ENCODE data around the gene RSKR.

The RSKR gene

GRCh38 chr17:28657756-28658155, 43.8 kb upstream of the RSKR start:
- Histone ChIP-seq H3K4me2 (ENCODE audit: low read length) (no peak overlapping the region), H3K4me3 (ENCODE audit: low read depth, low read length, poor library complexity, severe bottlenecking) (no peak overlapping the region), H4K20me1 (ENCODE audit: insufficient read depth, low read length) (no peaks in the 10 kb centered on the region), H3K79me2 (ENCODE audit: insufficient read depth, low read length) (peaks cover 23% of the 10 kb centered on the region), H3K9me3 (ENCODE audit: low read length) (peaks cover 3% of the 10 kb centered on the region; the same call in 1 of the 2 replicates), H3K4me1 (ENCODE audit: insufficient read depth, low read length, severe bottlenecking) (peaks cover 13% of the 10 kb centered on the region), H3K36me3 (ENCODE audit: insufficient read depth, low read length) (peaks cover 32% of the 10 kb centered on the region), H3K27me3 (ENCODE audit: insufficient read depth, low read length) (no peaks in the 10 kb centered on the region), H2AFZ (ENCODE audit: low read length) (no peak overlapping the region), H3F3A (ENCODE audit: insufficient read depth, low read length) (no peaks in the 10 kb centered on the region), H3K9ac (ENCODE audit: low read length) (no peak overlapping the region), H3K27ac (ENCODE audit: low read depth, low read length, poor library complexity, severe bottlenecking) (no peak overlapping the region), H3K9me2 (ENCODE audit: low read depth, low read length) (no peaks in the 10 kb centered on the region)
- no peak for TF ChIP-seq EZH2 (IDR thresholded peaks at IDR 0.05; ENCODE audit: borderline replicate concordance, low read length)
- no peak for TF ChIP-seq CTCF (IDR thresholded peaks at IDR 0.05; ENCODE audit: low read length)

GRCh38 chr17:28655160-28655559, 41.2 kb upstream of the RSKR start:
- Histone ChIP-seq H3K4me2 (ENCODE audit: low read length) (no peak overlapping the region), H3F3A (ENCODE audit: insufficient read depth, low read length) (no peaks in the 10 kb centered on the region), H3K4me1 (ENCODE audit: insufficient read depth, low read length, severe bottlenecking) (no peaks in the 10 kb centered on the region), H3K36me3 (ENCODE audit: insufficient read depth, low read length) (peaks cover 48% of the 10 kb centered on the region), H3K27me3 (ENCODE audit: insufficient read depth, low read length) (no peaks in the 10 kb centered on the region), H2AFZ (ENCODE audit: low read length) (no peak overlapping the region), H3K4me3 (ENCODE audit: low read depth, low read length, poor library complexity, severe bottlenecking) (no peak overlapping the region), H3K79me2 (ENCODE audit: insufficient read depth, low read length) (peaks cover 2% of the 10 kb centered on the region), H3K9me3 (ENCODE audit: low read length) (no peaks in the 10 kb centered on the region), H3K9ac (ENCODE audit: low read length) (no peak overlapping the region), H3K9me2 (ENCODE audit: low read depth, low read length) (no peaks in the 10 kb centered on the region), H4K20me1 (ENCODE audit: insufficient read depth, low read length) (no peaks in the 10 kb centered on the region), H3K27ac (ENCODE audit: low read depth, low read length, poor library complexity, severe bottlenecking) (no peak overlapping the region)
- TF ChIP-seq CTCF (IDR thresholded peaks at IDR 0.05; ENCODE audit: low read length): no peak
- no peak for TF ChIP-seq EZH2 (IDR thresholded peaks at IDR 0.05; ENCODE audit: borderline replicate concordance, low read length)

DNA sequence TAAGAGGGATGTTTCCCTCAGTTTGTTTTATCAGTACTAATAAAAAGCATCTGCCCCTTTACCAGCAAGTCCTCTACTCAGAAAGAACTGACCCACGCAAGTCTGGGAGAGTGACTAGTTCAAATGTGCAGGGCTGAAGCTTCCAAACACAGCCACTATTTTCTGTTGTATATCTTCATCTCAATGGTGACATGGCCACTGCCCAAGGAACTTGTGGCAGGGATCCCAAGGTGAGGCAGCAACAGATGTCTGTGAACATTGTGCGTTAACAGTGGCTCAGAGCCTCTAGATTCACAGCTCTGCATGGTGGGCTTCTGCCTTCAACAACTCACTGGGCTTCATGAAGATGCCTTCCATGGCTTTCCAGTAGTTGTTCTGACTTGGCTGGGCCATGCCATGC, 34.7 kb upstream of the RSKR start:
- no peak overlapping the region for H3K27ac ChIP-seq (ENCODE audit: low read depth, low read length, poor library complexity, severe bottlenecking)

More for the DNA sequence above, 34.7 kb upstream of the RSKR start:
- Histone ChIP-seq H3K27me3 (ENCODE audit: insufficient read depth, low read length) (no peaks in the 10 kb centered on the region), H3K4me3 (ENCODE audit: low read depth, low read length, poor library complexity, severe bottlenecking) (no peak overlapping the region), H3K4me2 (ENCODE audit: low read length) (no peak overlapping the region), H3K79me2 (ENCODE audit: insufficient read depth, low read length) (peaks cover 9% of the 10 kb centered on the region), H3K9me3 (ENCODE audit: low read length) (no peaks in the 10 kb centered on the region), H3K9ac (ENCODE audit: low read length) (no peak overlapping the region), H3F3A (ENCODE audit: insufficient read depth, low read length) (no peaks in the 10 kb centered on the region), H4K20me1 (ENCODE audit: insufficient read depth, low read length) (no peaks in the 10 kb centered on the region), H3K9me2 (ENCODE audit: low read depth, low read length) (no peaks in the 10 kb centered on the region), H2AFZ (ENCODE audit: low read length) (no peak overlapping the region), H3K36me3 (ENCODE audit: insufficient read depth, low read length) (peaks cover 28% of the 10 kb centered on the region; the same call in 1 of the 2 replicates), H3K4me1 (ENCODE audit: insufficient read depth, low read length, severe bottlenecking) (peaks cover 22% of the 10 kb centered on the region)
- TF ChIP-seq EZH2 (IDR thresholded peaks at IDR 0.05; ENCODE audit: borderline replicate concordance, low read length): no peak
- no peak for TF ChIP-seq CTCF (IDR thresholded peaks at IDR 0.05; ENCODE audit: low read length)
